Kidney epithelial cell (primary cell): Measurements from ENCODE around the gene SLC39A9. TPM values are rescaled to one million over a fixed set of nuclear protein-coding genes. Genes with fewer than 3 reads are reported as not detected.

Source experiments
- DNase-seq: peaks from one replicate; pipeline ENCODE4 v3.0.0-alpha.2; 2010; ENCODE audit warnings: low read depth
- H3K27me3 ChIP-seq: 2 replicates; pipeline ENCODE4 v1.6.0; 2011; ENCODE audit warnings: low read length; ENCODE audit not compliant: control insufficient read depth, insufficient read depth
- H3K36me3 ChIP-seq: 2 replicates; pipeline ENCODE4 v1.5.1; 2011; ENCODE audit warnings: low read length; ENCODE audit not compliant: control insufficient read depth, insufficient read depth
- H3K4me3 ChIP-seq: 2 replicates; pipeline ENCODE4 v1.5.1; 2011; ENCODE audit warnings: low read depth, mild to moderate bottlenecking, control low read depth, low read length
- total RNA-seq: library from RNA; depleted of rRNA; stranded (reverse); fragments of >200 nt; gene quantifications from 2 replicates; pipeline ENCODE4 v1.2.3, GENCODE V29; 2015
- TF ChIP-seq, protein P1 (sequence below): IDR thresholded peaks from 2 replicates; pipeline ENCODE4 v1.5.1; 2011; ENCODE audit warnings: mild to moderate bottlenecking, moderate library complexity, low read length, control low read depth, inconsistent platforms; ENCODE audit not compliant: insufficient read depth, poor library complexity, severe bottlenecking

The SLC39A9 gene
- total RNA-seq, 1 donor from 2014 or later = 82.8 TPM

DNA sequence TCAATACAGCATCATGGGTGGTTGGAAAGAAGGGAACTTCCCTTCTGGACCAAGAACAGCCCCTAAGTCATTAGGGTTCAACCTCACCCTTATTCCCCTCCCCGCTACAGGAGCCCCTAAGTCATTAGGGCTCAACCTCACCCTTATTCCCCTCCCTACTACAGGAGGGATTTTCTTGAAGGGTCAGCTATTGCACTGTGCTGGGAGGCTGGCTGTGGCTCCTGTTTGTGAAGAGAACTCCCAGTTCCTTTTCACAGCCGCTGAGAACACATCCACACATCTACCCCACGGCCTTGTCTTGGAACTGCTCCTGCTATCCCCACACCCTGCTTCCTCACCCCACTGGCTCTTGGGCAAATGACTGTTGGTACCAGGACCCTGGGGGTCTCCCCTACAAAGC, 45.3 kb upstream of the SLC39A9 start:
- H3K4me3 ChIP-seq = no peak overlapping the region
- no peak for DNase-seq
- no peaks in the 10 kb centered on the region for H3K36me3 ChIP-seq
- no peaks in the 10 kb centered on the region for H3K27me3 ChIP-seq
- TF ChIP-seq, protein P1, sequence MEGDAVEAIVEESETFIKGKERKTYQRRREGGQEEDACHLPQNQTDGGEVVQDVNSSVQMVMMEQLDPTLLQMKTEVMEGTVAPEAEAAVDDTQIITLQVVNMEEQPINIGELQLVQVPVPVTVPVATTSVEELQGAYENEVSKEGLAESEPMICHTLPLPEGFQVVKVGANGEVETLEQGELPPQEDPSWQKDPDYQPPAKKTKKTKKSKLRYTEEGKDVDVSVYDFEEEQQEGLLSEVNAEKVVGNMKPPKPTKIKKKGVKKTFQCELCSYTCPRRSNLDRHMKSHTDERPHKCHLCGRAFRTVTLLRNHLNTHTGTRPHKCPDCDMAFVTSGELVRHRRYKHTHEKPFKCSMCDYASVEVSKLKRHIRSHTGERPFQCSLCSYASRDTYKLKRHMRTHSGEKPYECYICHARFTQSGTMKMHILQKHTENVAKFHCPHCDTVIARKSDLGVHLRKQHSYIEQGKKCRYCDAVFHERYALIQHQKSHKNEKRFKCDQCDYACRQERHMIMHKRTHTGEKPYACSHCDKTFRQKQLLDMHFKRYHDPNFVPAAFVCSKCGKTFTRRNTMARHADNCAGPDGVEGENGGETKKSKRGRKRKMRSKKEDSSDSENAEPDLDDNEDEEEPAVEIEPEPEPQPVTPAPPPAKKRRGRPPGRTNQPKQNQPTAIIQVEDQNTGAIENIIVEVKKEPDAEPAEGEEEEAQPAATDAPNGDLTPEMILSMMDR = no peak

DNA sequence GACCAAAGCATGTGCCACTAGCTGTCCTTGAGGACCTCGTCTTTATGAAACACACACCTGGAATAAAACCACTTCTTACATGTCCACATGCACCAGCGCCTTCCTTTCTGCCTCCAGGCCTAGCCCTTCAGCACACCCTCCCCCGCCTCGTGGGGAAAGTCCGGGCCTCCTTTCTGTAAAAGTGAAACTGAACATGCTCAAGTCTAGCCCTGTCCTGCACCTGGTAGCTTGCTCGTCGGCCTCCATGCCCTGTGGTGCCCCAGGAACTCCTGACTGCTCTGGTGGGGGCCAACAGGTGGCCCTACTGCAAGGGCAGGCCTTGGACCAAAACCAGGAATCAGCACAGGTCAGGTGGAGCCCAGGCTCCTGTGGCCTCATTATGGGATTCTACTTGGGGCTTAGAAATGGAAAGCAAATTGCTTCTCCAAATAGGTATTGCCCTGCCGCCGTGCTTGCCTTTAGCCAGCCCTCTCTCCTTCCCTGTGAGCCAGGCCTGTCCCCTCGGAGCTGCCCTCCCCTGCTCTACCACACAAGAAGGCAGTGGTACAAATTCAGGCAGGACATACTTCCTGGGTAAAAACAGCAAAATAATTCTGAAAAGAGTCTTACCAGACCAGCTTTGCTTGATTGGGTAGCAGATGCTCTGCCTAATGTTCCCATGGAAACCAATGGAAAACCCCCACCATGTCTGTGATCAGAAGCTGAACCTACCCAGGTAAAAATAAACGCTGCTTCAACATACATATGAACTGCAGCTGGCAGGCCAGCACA, 43.9 kb upstream of the SLC39A9 start:
- peak; percentile 21 for DNase-seq
- TF ChIP-seq, protein P1 = no peak
- H3K36me3 ChIP-seq = no peaks in the 10 kb centered on the region
- no peak overlapping the region for H3K4me3 ChIP-seq
- H3K27me3 ChIP-seq = no peaks in the 10 kb centered on the region

DNA sequence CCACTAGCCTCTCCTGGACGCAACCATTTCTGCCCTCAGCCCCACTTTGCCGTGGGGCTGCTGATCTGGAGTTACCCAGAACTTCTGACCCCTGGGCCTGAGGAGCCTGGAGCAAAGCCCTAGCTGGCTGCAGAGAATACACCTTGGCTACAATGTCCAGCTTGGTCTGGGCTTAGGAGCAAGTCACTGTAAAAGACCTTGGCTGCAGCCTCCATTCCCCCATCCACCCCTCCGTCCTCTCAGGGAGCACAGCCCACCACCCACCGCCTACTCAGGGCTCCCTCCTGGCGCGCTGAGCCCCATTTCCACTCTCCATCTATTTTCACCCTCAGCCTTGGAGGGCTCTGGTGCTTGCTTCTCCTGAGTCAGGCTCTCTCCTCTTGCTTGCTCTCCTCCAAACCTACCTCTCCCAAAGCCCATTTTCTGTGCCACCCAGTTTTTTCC, 43.3 kb upstream of the SLC39A9 start:
- DNase-seq = no peak
- Histone ChIP-seq H3K4me3 (no peak overlapping the region), H3K27me3 (no peaks in the 10 kb centered on the region), H3K36me3 (no peaks in the 10 kb centered on the region)
- TF ChIP-seq, protein P1 = no peak

DNA sequence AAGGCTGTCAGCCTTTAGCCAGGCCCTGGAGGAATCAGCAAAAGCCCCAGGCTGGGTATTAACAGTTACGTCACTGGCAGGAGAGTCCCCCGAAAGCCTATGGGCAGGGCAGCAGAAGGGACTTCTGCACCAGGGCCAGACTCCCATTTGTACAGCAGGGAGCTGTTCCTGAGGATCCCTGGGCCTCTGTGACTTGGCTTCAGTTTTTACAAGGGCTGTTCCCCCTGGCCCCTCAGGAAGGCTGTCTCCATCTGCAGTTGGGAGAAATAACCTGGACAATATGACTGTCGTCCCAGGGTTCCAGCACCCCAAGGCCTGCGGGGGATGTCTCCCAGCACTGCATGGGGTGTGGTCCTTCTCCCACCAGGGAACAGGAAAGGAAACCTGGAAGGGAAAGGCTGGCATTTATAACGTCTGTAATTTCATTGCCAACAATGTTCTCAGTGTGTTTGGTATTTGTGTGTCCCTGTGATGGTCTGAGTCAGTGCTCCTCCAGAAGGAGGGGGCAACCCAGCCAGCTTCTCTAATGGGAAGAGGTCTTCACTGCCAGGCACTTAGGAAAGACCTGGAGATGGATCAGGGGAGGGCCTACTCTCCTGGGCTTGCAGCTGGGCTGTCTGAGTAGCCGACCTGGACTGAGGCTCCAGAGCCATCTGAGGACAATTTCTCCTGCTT, 42.7 kb upstream of the SLC39A9 start:
- no peaks in the 10 kb centered on the region for H3K36me3 ChIP-seq
- peak; percentile 28 for DNase-seq
- TF ChIP-seq, protein P1 = no peak
- H3K4me3 ChIP-seq = no peak overlapping the region
- H3K27me3 ChIP-seq = no peaks in the 10 kb centered on the region

DNA sequence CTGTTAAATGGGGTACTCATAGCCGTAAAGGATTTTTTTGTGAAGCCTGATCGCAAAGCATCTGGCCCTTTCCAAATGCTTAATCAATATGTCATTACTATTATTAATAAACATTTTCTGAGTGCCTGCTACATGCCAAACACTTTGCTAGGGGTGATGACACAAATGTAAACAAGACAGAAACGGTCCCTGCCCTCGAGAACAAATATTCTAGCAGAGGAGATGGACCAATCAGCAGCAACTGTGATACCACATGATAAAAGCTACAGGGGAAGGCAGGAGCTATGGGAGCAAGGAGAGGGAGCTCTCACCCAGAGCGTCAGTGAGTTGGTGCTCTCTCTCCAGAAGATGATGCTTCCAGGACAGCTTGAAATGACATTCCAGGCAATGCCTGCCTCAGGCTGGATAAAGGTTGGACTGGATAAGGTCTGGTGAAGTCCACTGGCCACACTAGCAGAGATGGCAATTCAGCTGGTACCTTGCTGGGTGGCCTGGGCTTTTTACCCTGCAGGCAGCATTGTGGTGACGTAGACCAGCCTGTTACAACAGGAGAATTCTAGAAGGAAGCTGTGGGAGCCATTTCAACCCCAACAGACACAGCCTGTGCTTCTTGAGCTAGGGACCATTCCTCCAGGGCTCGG, 41.5 kb upstream of the SLC39A9 start:
- H3K36me3 ChIP-seq = no peaks in the 10 kb centered on the region
- no peak for DNase-seq
- TF ChIP-seq, protein P1 = no peak
- no peaks in the 10 kb centered on the region for H3K27me3 ChIP-seq
- no peak overlapping the region for H3K4me3 ChIP-seq
